HEK293 (cell line): Measurements from ENCODE around the gene PON1.

Experiments used
- CTCF ChIA-PET: fragments of 350-600 bp; formaldehyde crosslinking; extraction: SDS; loops from one replicate; lab custom pipeline; 2021; ENCODE audit warnings: antibody characterized with exemption; lab: Yijun Ruan, JAX
- POLR2A ChIA-PET: fragments of 300-600 bp; formaldehyde crosslinking; extraction: SDS; loops from one replicate; lab custom pipeline; 2020; ENCODE audit warnings: antibody characterized with exemption, inconsistent platforms; lab: Yijun Ruan, JAX
- H3K27ac ChIP-seq: fragments of 200-500 bp; sonication (Bioruptor generic); 2 replicates; pipeline ENCODE4 v1.5.1; 2014; ENCODE audit warnings: low read depth, low read length, control low read depth, inconsistent platforms; ENCODE audit errors: extremely low read depth
- H3K36me3 ChIP-seq, 2 experiments: fragments of 200-500 bp in 1 of 2; sonication (Bioruptor generic) in 1 of 2; 1 replicate in 1 of 2; 2 replicates in 1 of 2; pipeline ENCODE4 v1.5.1; 2014 to 2017; ENCODE audit warnings: inconsistent platforms in 2 of 2, low read length in 2 of 2; ENCODE audit not compliant: control insufficient read depth in 2 of 2, insufficient read depth in 1 of 2
- H3K4me1 ChIP-seq: fragments of 200-500 bp; sonication (Bioruptor generic); 2 replicates; pipeline ENCODE4 v1.5.1; 2014; ENCODE audit warnings: mild to moderate bottlenecking, low read length, inconsistent platforms; ENCODE audit not compliant: control insufficient read depth, insufficient read depth
- H3K4me3 ChIP-seq: 2 replicates; pipeline ENCODE4 v1.5.1; 2011; ENCODE audit warnings: low read depth, mild to moderate bottlenecking, control low read depth, low read length, moderate library complexity
- H3K9me3 ChIP-seq: fragments of 200-500 bp; sonication (Bioruptor generic); 2 replicates; pipeline ENCODE4 v1.5.1; 2014; ENCODE audit warnings: low read depth, low read length, inconsistent platforms; ENCODE audit not compliant: control insufficient read depth, insufficient read depth
- BCL11B ChIP-seq: fragments of 450-650 bp; formaldehyde crosslinking; IDR thresholded peaks from 2 replicates; pipeline ENCODE4 v1.5.1; 2016; ENCODE audit warnings: low read depth, missing biosample characterization, missing genetic modification characterization
- HIC1 ChIP-seq: fragments of 450-650 bp; formaldehyde crosslinking; IDR thresholded peaks from 2 replicates; pipeline ENCODE4 v1.5.1; 2016; ENCODE audit warnings: missing biosample characterization, missing genetic modification characterization
- INSM2 ChIP-seq: fragments of 450-650 bp; formaldehyde crosslinking; IDR thresholded peaks from 2 replicates; pipeline ENCODE4 v1.5.1; 2016; ENCODE audit warnings: missing biosample characterization, missing genetic modification characterization
- KLF16 ChIP-seq: fragments of 450-650 bp; formaldehyde crosslinking; IDR thresholded peaks from 2 replicates; pipeline ENCODE4 v1.5.1; 2017; ENCODE audit warnings: missing biosample characterization, missing genetic modification characterization
- KLF7 ChIP-seq: fragments of 450-650 bp; formaldehyde crosslinking; IDR thresholded peaks from 2 replicates; pipeline ENCODE4 v1.5.1; 2016; ENCODE audit warnings: missing biosample characterization, missing genetic modification characterization, borderline replicate concordance
- ZBTB11 ChIP-seq: fragments of 450-650 bp; formaldehyde crosslinking; conservative IDR thresholded peaks from 2 replicates; pipeline ENCODE4 v1.5.1; 2016; ENCODE audit warnings: low read depth, missing biosample characterization, missing genetic modification characterization
- ZBTB17 ChIP-seq: fragments of 450-650 bp; formaldehyde crosslinking; IDR thresholded peaks from 2 replicates; pipeline ENCODE4 v1.5.1; 2016; ENCODE audit warnings: missing biosample characterization, missing genetic modification characterization
- ZBTB7A ChIP-seq: fragments of 450-650 bp; formaldehyde crosslinking; IDR thresholded peaks from 2 replicates; pipeline ENCODE4 v1.5.1; 2016; ENCODE audit warnings: low read depth, missing biosample characterization, missing genetic modification characterization
- ZFP37 ChIP-seq: fragments of 450-650 bp; formaldehyde crosslinking; IDR thresholded peaks from 2 replicates; pipeline ENCODE4 v1.5.1; 2016; ENCODE audit warnings: missing biosample characterization, missing genetic modification characterization
- ZFP69B ChIP-seq: fragments of 450-650 bp; formaldehyde crosslinking; IDR thresholded peaks from 2 replicates; pipeline ENCODE4 v1.5.1; 2016; ENCODE audit warnings: missing biosample characterization, missing genetic modification characterization
- ZNF112 ChIP-seq: fragments of 450-650 bp; formaldehyde crosslinking; IDR thresholded peaks from 2 replicates; pipeline ENCODE4 v1.5.0; 2017; ENCODE audit warnings: missing biosample characterization, missing genetic modification characterization
- ZNF121 ChIP-seq: fragments of 450-650 bp; formaldehyde crosslinking; IDR thresholded peaks from 2 replicates; pipeline ENCODE4 v1.5.1; 2016; ENCODE audit warnings: missing biosample characterization, missing genetic modification characterization
- ZNF133 ChIP-seq: fragments of 450-650 bp; formaldehyde crosslinking; IDR thresholded peaks from 2 replicates; pipeline ENCODE4 v1.5.1; 2016; ENCODE audit warnings: missing biosample characterization, missing genetic modification characterization
- ZNF2 ChIP-seq: fragments of 450-650 bp; formaldehyde crosslinking; IDR thresholded peaks from 2 replicates; pipeline ENCODE4 v1.5.1; 2016; ENCODE audit warnings: missing biosample characterization, missing genetic modification characterization
- ZNF341 ChIP-seq: fragments of 450-650 bp; formaldehyde crosslinking; IDR thresholded peaks from 2 replicates; pipeline ENCODE4; 2016; ENCODE audit warnings: low read depth, missing biosample characterization, missing genetic modification characterization
- ZNF549 ChIP-seq: fragments of 450-650 bp; IDR thresholded peaks from 2 replicates; pipeline ENCODE4 v1.5.1; 2018; ENCODE audit warnings: missing biosample characterization, missing genetic modification characterization, mild to moderate bottlenecking, inconsistent platforms, moderate library complexity
- ZNF596 ChIP-seq: fragments of 450-650 bp; IDR thresholded peaks from 2 replicates; pipeline ENCODE4 v1.5.0; 2018; ENCODE audit warnings: missing biosample characterization, mild to moderate bottlenecking, missing genetic modification characterization, moderate library complexity
- ZNF629 ChIP-seq: fragments of 450-650 bp; formaldehyde crosslinking; IDR thresholded peaks from 2 replicates; pipeline ENCODE4 v1.5.1; 2017; ENCODE audit warnings: missing biosample characterization, missing genetic modification characterization
- ZSCAN16 ChIP-seq: fragments of 450-650 bp; formaldehyde crosslinking; IDR thresholded peaks from 2 replicates; pipeline ENCODE4 v1.5.1; 2016; ENCODE audit warnings: missing biosample characterization, missing genetic modification characterization
- ZSCAN30 ChIP-seq: fragments of 450-650 bp; IDR thresholded peaks from 2 replicates; pipeline ENCODE4 v1.5.1; 2018; ENCODE audit warnings: missing biosample characterization, mild to moderate bottlenecking, missing genetic modification characterization, moderate library complexity
- ZXDB ChIP-seq: fragments of 450-650 bp; formaldehyde crosslinking; IDR thresholded peaks from 2 replicates; pipeline ENCODE4 v1.5.1; 2016; ENCODE audit warnings: missing biosample characterization, missing genetic modification characterization
- TF ChIP-seq, protein P1 (sequence below): fragments of 450-650 bp; formaldehyde crosslinking; IDR thresholded peaks from 2 replicates; pipeline ENCODE4 v1.5.1; 2016; ENCODE audit warnings: missing biosample characterization, missing genetic modification characterization, low read depth
- TF ChIP-seq, protein P2 (sequence below): fragments of 450-650 bp; formaldehyde crosslinking; IDR thresholded peaks from 2 replicates; pipeline ENCODE4 v1.5.1; 2016; ENCODE audit warnings: missing biosample characterization, missing genetic modification characterization
- TF ChIP-seq, protein P3 (sequence below): fragments of 450-650 bp; formaldehyde crosslinking; IDR thresholded peaks from 2 replicates; pipeline ENCODE4 v1.5.0; 2017; ENCODE audit warnings: missing biosample characterization, missing genetic modification characterization, borderline replicate concordance

Gene PON1

GRCh38 chr7:95264363-95264891 is 59.9 kb downstream of the PON1 start:
- Histone ChIP-seq H3K9me3 (no peaks in the 10 kb centered on the region), H3K4me3 (no peak overlapping the region), H3K27ac (no peak overlapping the region), H3K4me1 (no peaks in the 10 kb centered on the region), H3K36me3 (no peaks in the 10 kb centered on the region)
- no peak for TF ChIP-seq ZNF341
- TF ChIP-seq ZBTB17 (tag by site-specific recombination): no peak
- TF ChIP-seq ZSCAN16 (tag by site-specific recombination): no peak
- peak; percentile 91 for TF ChIP-seq HIC1
- TF ChIP-seq BCL11B (tag by site-specific recombination): no peak
- TF ChIP-seq, protein P1, sequence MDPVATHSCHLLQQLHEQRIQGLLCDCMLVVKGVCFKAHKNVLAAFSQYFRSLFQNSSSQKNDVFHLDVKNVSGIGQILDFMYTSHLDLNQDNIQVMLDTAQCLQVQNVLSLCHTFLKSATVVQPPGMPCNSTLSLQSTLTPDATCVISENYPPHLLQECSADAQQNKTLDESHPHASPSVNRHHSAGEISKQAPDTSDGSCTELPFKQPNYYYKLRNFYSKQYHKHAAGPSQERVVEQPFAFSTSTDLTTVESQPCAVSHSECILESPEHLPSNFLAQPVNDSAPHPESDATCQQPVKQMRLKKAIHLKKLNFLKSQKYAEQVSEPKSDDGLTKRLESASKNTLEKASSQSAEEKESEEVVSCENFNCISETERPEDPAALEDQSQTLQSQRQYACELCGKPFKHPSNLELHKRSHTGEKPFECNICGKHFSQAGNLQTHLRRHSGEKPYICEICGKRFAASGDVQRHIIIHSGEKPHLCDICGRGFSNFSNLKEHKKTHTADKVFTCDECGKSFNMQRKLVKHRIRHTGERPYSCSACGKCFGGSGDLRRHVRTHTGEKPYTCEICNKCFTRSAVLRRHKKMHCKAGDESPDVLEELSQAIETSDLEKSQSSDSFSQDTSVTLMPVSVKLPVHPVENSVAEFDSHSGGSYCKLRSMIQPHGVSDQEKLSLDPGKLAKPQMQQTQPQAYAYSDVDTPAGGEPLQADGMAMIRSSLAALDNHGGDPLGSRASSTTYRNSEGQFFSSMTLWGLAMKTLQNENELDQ (tag by site-specific recombination): no peak
- no peak for TF ChIP-seq ZFP37
- TF ChIP-seq ZNF133 (tag by site-specific recombination): no peak
- TF ChIP-seq ZFP69B (tag by site-specific recombination): 0 out of 2 replicates have a peak, but pooled peaks have one; percentile 6
- TF ChIP-seq ZNF112 (tag by site-specific recombination): no peak
- TF ChIP-seq, protein P2, sequence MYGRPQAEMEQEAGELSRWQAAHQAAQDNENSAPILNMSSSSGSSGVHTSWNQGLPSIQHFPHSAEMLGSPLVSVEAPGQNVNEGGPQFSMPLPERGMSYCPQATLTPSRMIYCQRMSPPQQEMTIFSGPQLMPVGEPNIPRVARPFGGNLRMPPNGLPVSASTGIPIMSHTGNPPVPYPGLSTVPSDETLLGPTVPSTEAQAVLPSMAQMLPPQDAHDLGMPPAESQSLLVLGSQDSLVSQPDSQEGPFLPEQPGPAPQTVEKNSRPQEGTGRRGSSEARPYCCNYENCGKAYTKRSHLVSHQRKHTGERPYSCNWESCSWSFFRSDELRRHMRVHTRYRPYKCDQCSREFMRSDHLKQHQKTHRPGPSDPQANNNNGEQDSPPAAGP: no peak
- TF ChIP-seq ZNF549 (tag by site-specific recombination): no peak
- no peak for TF ChIP-seq ZNF2
- TF ChIP-seq ZNF596 (tag by site-specific recombination): no peak
- TF ChIP-seq ZNF629 (tag by site-specific recombination): peak; percentile 80
- no peak for TF ChIP-seq ZBTB11 (tag by site-specific recombination)
- TF ChIP-seq ZBTB7A (tag by site-specific recombination): no peak
- TF ChIP-seq ZNF121 (tag by site-specific recombination): no peak
- no peak for TF ChIP-seq KLF7 (tag by site-specific recombination)
- TF ChIP-seq KLF16: no peak
- no peak for TF ChIP-seq ZXDB (tag by site-specific recombination)
- 0 out of 2 replicates have a peak, but pooled peaks have one; percentile 40 for TF ChIP-seq INSM2 (tag by site-specific recombination)
- TF ChIP-seq ZSCAN30 (tag by site-specific recombination): no peak
- TF ChIP-seq, protein P3, sequence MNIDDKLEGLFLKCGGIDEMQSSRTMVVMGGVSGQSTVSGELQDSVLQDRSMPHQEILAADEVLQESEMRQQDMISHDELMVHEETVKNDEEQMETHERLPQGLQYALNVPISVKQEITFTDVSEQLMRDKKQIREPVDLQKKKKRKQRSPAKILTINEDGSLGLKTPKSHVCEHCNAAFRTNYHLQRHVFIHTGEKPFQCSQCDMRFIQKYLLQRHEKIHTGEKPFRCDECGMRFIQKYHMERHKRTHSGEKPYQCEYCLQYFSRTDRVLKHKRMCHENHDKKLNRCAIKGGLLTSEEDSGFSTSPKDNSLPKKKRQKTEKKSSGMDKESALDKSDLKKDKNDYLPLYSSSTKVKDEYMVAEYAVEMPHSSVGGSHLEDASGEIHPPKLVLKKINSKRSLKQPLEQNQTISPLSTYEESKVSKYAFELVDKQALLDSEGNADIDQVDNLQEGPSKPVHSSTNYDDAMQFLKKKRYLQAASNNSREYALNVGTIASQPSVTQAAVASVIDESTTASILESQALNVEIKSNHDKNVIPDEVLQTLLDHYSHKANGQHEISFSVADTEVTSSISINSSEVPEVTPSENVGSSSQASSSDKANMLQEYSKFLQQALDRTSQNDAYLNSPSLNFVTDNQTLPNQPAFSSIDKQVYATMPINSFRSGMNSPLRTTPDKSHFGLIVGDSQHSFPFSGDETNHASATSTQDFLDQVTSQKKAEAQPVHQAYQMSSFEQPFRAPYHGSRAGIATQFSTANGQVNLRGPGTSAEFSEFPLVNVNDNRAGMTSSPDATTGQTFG: no peak
- ChIA-PET POLR2A (no interaction called here), CTCF (no interaction called here)
